T-cell (primary cell): Measurements from ENCODE around the gene ELAPOR1. TPM values are rescaled to one million over a fixed set of nuclear protein-coding genes. Genes with fewer than 3 reads are reported as not detected.

Experiments
- ATAC-seq, 4 experiments: fragments of 200-7000 bp in 3 of 4; fragments of 150-1000 bp in 1 of 4; cut with Tn5 transposase; replicated peaks in 1 of 4; 1 replicate in 3 of 4; 2 replicates in 1 of 4; pipeline ENCODE4 v1.10.0; 2021; ENCODE audit warnings: moderate library complexity in 3 of 4, mild to moderate bottlenecking in 2 of 4, moderate number of reproducible peaks in 1 of 4
- CTCF ChIA-PET, 2 donors: fragments of 300-600 bp; sonication (Branson Sonifier 250); formaldehyde crosslinking; loops; one replicate each; lab custom pipeline; 2022; ENCODE audit warnings: antibody characterized with exemption in 2 of 2; lab: Charles Lee
- POLR2A ChIA-PET, 2 donors: fragments of 300-600 bp; sonication (Branson Sonifier 250); formaldehyde crosslinking; loops; one replicate each; lab custom pipeline; 2022; ENCODE audit warnings: antibody characterized with exemption in 2 of 2; lab: Charles Lee
- DNase-seq, 35 experiments: peaks; one replicate each; pipeline versions ENCODE4 v3.0.0 to v3.0.0-alpha.2; 2013 to 2023
- H3K27ac ChIP-seq: one replicate; pipeline ENCODE4 v1.5.1; 2013; ENCODE audit warnings: low read length
- H3K27me3 ChIP-seq, 2 experiments: replicated peaks in 1 of 2; 1 replicate in 1 of 2; 2 replicates in 1 of 2; pipeline versions ENCODE4 v1.6.1 to v1.7.0; 2013; ENCODE audit warnings: low read length in 1 of 2, mixed read lengths in 1 of 2; ENCODE audit not compliant: control insufficient read depth in 2 of 2, insufficient read depth in 2 of 2; ENCODE audit errors: extremely low read depth in 1 of 2
- H3K36me3 ChIP-seq, 2 donors: 1 replicate in 1 of 2; 2 replicates in 1 of 2; pipeline versions ENCODE4 v1.6.1 to v1.7.0; 2013; ENCODE audit warnings: low read length in 1 of 2; ENCODE audit not compliant: control insufficient read depth in 2 of 2, insufficient read depth in 1 of 2; ENCODE audit errors: extremely low read depth in 1 of 2
- H3K4me1 ChIP-seq, 2 experiments: 1 replicate in 1 of 2; 2 replicates in 1 of 2; pipeline versions ENCODE4 v1.6.1 to v1.7.0; 2013; ENCODE audit warnings: low read length in 2 of 2, mixed read lengths in 1 of 2; ENCODE audit not compliant: insufficient read depth in 2 of 2, control insufficient read depth in 1 of 2; ENCODE audit errors: extremely low read depth in 1 of 2
- H3K4me3 ChIP-seq, 2 donors: 1 replicate in 1 of 2; 2 replicates in 1 of 2; pipeline versions ENCODE4 v1.5.1 to v1.7.0; 2013; ENCODE audit warnings: mild to moderate bottlenecking in 2 of 2, low read length in 1 of 2, moderate library complexity in 1 of 2; ENCODE audit not compliant: control insufficient read depth in 1 of 2; ENCODE audit errors: extremely low read depth in 1 of 2
- H3K9me3 ChIP-seq: 2 replicates; pipeline ENCODE4 v1.7.0; 2013
- H3K27ac Mint-ChIP-seq, 2 donors: one replicate each; pipeline ENCODE4 v1.8.0; 2020 to 2021; ENCODE audit warnings: mild to moderate bottlenecking in 2 of 2, mixed read lengths in 2 of 2
- H3K27me3 Mint-ChIP-seq, 2 donors: one replicate each; pipeline ENCODE4 v1.8.0; 2021 to 2022; ENCODE audit warnings: mixed read lengths in 2 of 2
- H3K36me3 Mint-ChIP-seq: one replicate; pipeline ENCODE4 v1.8.0; 2021; ENCODE audit warnings: mixed read lengths
- H3K4me1 Mint-ChIP-seq, 3 donors: one replicate each; pipeline ENCODE4 v1.8.0; 2020 to 2022; ENCODE audit warnings: mixed read lengths in 3 of 3, mild to moderate bottlenecking in 1 of 3
- H3K4me3 Mint-ChIP-seq, 3 donors: one replicate each; pipeline ENCODE4 v1.8.0; 2020 to 2022; ENCODE audit warnings: mild to moderate bottlenecking in 3 of 3, mixed read lengths in 3 of 3, moderate library complexity in 3 of 3
- H3K9me3 Mint-ChIP-seq, 3 donors: one replicate each; pipeline ENCODE4 v1.8.0; 2020 to 2022; ENCODE audit warnings: mixed read lengths in 3 of 3
- WGBS: methylation state at CpG from one replicate; pipeline ENCODE4 v1.1.5; 2013; ENCODE audit warnings: missing lambda C conversion rate; ENCODE audit not compliant: insufficient coverage; 5-methylcytosine and 5-hydroxymethylcytosine counted together
- total RNA-seq, 35 experiments: library from RNA in 6 of 35; stranded (reverse) in 6 of 35; fragments of 120-200 nt in 1 of 35; gene quantifications; one replicate each; pipeline versions ENCODE4 v1.2.1 to v1.2.4 and lab custom pipeline; 2013 to 2026

The ELAPOR1 gene
- total RNA-seq, 5 donors from 2014 or later (not counting 1 experiment from before 2014, with no cell fraction given) = 8.1 to 21.4 (median 16.1) TPM

DNA sequence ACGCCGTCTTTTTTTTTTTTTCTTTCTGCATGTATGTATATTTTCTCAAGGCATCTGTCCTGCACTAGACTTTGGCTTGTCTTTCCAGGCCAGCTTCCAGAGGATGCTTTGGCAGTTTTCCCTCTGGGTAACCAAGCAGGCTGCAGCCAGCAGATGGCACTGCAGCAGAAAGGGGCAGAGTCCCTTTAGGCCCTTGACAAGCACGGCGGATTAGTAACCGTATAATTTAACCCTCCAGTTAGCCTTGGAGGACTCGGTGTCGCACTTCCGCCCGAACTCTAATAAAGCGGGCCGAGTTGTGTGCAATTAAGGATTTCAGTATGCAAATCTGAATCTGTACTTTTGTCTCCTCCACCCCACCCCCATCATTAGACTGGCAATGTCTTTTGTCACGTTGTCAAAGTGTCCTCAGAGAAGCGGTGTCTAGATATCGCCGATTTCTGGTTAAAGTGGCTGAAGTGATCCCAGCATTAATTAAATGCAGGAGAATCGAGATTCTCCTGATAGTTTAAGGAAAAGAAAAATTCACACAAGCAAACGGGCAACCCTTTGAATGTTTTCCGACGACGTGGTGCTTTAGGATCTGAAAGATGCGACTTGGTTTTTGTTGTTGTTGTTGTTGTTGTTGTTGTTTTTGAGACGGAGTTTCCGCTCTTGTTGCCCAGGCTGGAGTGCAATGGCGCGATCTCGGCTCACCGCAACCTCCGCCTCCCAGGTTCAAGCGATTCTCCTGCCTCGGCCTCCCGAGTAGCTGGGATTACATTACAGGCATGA is 24.5 kb upstream of the ELAPOR1 start:
- H3K27ac ChIP-seq = no peak overlapping the region
- peak overlapping the region; percentile 23 to 98 for H3K27ac Mint-ChIP-seq
- peak overlapping the region; percentile 91 to 98 (median 94) for H3K4me3 Mint-ChIP-seq
- H3K9me3 ChIP-seq = no peaks in the 10 kb centered on the region
- H3K36me3 ChIP-seq = peaks cover 2 to 16% of the 10 kb centered on the region in 2 donors
- WGBS = 77% methylated on average over 7 of the region's 31 CpGs
- H3K4me3 ChIP-seq = peak overlapping the region in 1 of 2 donors; percentile 76
- peak in 7 of 35 experiments; percentile 25 to 49 (median 34) for DNase-seq
- ChIA-PET CTCF (interaction anchor here (0.7 to 1.3 kb wide), 4 partner anchors 11 to 87 kb away, joined by 3 to 5 read pairs (median 4); partner anchors contain the start of gene ELAPOR1 (in 1 of the 2)), POLR2A (interaction anchor here (0.6 to 1.9 kb wide), 5 partner anchors 10 to 336 kb away, joined by 3 to 8 read pairs (median 4); partner anchors contain the start of gene WDR47 (in 1 of the 2))
- peaks cover 29 to 37% (median 36%) of the 10 kb centered on the region in 3 donors for H3K4me1 Mint-ChIP-seq
- no peak for ATAC-seq
- H3K9me3 Mint-ChIP-seq = no peaks in the 10 kb centered on the region
- H3K4me1 ChIP-seq = peaks cover 9 to 18% of the 10 kb centered on the region in 2 experiments
- H3K36me3 Mint-ChIP-seq = peaks cover 9% of the 10 kb centered on the region
- H3K27me3 ChIP-seq = no peaks in the 10 kb centered on the region
- H3K27me3 Mint-ChIP-seq = no peaks in the 10 kb centered on the region

DNA sequence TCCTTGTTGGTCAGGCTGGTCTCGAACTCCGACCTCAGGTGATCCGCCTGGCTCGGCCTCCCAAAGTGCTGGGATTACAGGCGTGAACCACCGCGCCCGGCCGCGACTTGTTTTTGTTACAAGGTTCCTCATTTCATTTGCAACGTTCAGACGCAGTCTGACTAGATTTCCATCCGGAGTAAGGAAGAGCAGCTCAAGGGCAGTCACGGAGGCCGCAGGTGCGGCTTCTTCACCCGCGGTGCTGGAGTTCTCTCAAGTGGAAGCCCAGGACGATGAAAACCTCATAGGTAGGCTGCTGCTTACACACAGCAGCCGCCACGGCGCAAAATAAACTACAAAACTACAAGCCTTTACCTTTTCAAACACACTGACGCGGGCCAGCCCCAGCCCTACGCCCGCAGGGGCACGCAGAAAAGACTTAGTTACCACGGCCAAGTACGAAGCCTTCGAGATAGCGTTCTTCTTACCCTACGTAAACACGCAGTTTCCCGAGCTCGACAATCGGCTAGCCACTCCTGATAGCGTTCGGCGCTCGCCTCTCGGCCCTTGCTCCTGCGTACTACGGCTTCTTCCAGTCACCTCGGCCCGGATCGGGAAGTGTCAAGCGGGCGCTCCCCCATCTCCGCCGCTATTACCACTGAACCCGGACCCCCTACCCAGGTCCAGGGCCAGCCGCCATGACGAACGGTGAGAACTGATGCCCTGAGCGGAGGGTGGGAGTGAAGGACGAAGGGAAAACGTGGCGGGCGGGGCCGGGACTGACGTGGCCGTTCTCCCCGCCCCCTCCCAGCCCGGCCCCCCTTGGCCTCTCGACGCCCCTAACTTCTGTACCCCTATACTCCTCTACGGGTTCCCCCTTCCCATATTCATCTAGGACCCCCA is 23.5 kb upstream of the ELAPOR1 start, which contains the start of gene TMEM167B:
Gene TMEM167B (plus strand): TSS at position 569 of the 882 bp plus-strand sequence. CDS start 109 bp downstream, at position 678.
- peak; percentile 92 to 97 (median 95) for ATAC-seq
- peaks cover 3 to 22% of the 10 kb centered on the region in 2 donors for H3K36me3 ChIP-seq
- Mint-ChIP-seq H3K4me3 (peak within 1 kb of the TSS; percentile 91 to 98 (median 94)), H3K4me1 (peaks cover 29 to 45% (median 42%) of the 10 kb centered on the region in 3 donors), H3K36me3 (peaks cover 13% of the 10 kb centered on the region), H3K9me3 (no peaks in the 10 kb centered on the region), H3K27ac (peak within 1 kb of the TSS; percentile 97 to 98), H3K27me3 (no peaks in the 10 kb centered on the region)
- peaks cover 9 to 18% of the 10 kb centered on the region in 2 experiments for H3K4me1 ChIP-seq
- no peaks in the 10 kb centered on the region for H3K9me3 ChIP-seq
- ChIA-PET POLR2A (interaction anchor here (0.5 to 1.9 kb wide), 6 partner anchors 9 to 335 kb away, joined by 3 to 8 read pairs (median 5); partner anchors contain the start of gene WDR47 (in 1 of the 2)), CTCF (interaction anchor here in 1 of 2 donors (0.6 to 1.3 kb wide), 4 partner anchors 10 to 64 kb away, joined by 3 to 11 read pairs (median 4); partner anchors contain the start of gene ELAPOR1)
- peak within 1 kb of the TSS; percentile 96 for H3K27ac ChIP-seq
- peak; percentile 76 to 92 (median 87) for DNase-seq
- H3K4me3 ChIP-seq = peak within 1 kb of the TSS; percentile 75 to 76
- no peaks in the 10 kb centered on the region for H3K27me3 ChIP-seq
- WGBS = 9% methylated on average over 49 of the region's 67 CpGs

DNA sequence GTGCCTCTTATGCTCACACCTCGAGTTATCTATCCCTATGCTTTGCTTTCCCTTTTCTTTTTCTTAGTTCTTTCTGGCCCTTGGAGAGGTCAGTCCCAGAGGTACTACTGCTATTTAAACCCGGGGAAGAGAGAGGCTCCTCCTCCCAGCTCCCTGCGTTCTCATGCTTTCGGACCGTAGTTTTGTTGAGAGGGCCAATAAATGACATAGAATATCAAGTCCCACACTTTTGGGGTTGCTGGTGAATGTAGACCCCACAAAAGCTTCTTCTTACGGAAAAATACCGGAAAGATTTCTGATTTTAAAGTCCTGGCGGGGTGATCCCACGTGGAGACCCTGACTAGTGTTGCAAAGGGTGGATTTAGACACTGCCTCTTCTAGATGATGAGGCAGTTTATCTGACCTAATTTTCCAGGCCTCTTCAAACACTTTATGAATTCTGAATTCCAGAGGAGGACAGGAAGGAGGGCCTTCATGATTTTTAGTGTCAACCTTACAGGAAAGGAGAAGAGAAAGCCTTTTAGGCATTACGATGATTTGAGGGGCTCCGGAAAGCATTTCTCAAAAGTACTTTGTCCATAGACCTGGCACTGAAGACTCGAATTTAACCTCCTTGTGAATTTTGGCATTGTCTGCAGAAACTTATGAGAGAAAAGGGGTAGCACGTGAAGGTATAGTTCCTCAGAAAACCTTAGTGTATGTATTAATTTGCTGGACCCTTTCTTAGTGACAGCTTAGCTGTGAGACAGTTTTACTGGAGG is 22.7 kb upstream of the ELAPOR1 start:
- H3K27me3 Mint-ChIP-seq = no peaks in the 10 kb centered on the region

DNA sequence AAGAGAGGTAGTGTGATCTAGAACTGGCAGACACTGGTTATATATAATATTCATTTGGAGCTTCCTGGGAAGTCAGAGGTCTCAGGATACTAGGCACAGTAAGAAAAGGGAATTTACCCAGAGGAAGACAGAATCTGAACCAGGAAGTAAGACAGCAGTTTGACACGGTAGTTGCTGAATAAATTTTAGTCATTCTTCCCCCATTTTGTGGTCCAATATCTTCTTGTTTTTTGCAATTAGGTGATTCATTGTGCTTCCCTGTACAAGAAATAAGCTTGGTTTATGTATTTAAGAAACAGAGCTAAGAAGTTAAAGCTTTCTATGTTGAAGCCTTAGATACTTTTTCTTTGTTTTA is 22.1 kb upstream of the ELAPOR1 start:
- H3K27ac Mint-ChIP-seq = peak overlapping the region; percentile 97 to 98
- peaks cover 29 to 45% (median 42%) of the 10 kb centered on the region in 3 donors for H3K4me1 Mint-ChIP-seq
- peak overlapping the region; percentile 91 to 98 (median 94) for H3K4me3 Mint-ChIP-seq
- no peaks in the 10 kb centered on the region for H3K9me3 Mint-ChIP-seq
- Histone ChIP-seq H3K4me3 (peak overlapping the region; percentile 75 to 76), H3K27ac (peak overlapping the region; percentile 96), H3K4me1 (peaks cover 9 to 18% of the 10 kb centered on the region in 2 experiments), H3K9me3 (no peaks in the 10 kb centered on the region), H3K36me3 (peaks cover 3 to 32% of the 10 kb centered on the region in 2 donors), H3K27me3 (no peaks in the 10 kb centered on the region)
- no CpG with 5 or more reads among the region's 1 CpG for WGBS
- no peaks in the 10 kb centered on the region for H3K27me3 Mint-ChIP-seq
- POLR2A ChIA-PET = interaction anchor here (0.6 to 1.1 kb wide), 6 partner anchors 8 to 490 kb away, joined by 3 to 8 read pairs (median 4); partner anchors contain the start of genes TAF13 (in 2 of the 2) and WDR47 (in 1 of the 2)
- peak in 1 of 35 experiments; percentile 16 for DNase-seq
- CTCF ChIA-PET = interaction anchor here (0.5 to 1.4 kb wide), 6 partner anchors 9 to 189 kb away, joined by 3 to 10 read pairs (median 6); partner anchors contain the start of genes TAF13 (in 1 of the 2) and WDR47 (in 1 of the 2)
- ATAC-seq = no peak
- peaks cover 13% of the 10 kb centered on the region for H3K36me3 Mint-ChIP-seq

More for the DNA sequence above, 22.7 kb upstream of the ELAPOR1 start:
- Histone ChIP-seq H3K4me1 (peaks cover 9 to 18% of the 10 kb centered on the region in 2 experiments), H3K36me3 (peaks cover 3 to 30% of the 10 kb centered on the region in 2 donors), H3K9me3 (no peaks in the 10 kb centered on the region), H3K27me3 (no peaks in the 10 kb centered on the region), H3K4me3 (peak overlapping the region; percentile 75 to 76), H3K27ac (peak overlapping the region; percentile 96)
- Mint-ChIP-seq H3K27ac (peak overlapping the region; percentile 97 to 98), H3K4me1 (peaks cover 29 to 45% (median 42%) of the 10 kb centered on the region in 3 donors), H3K36me3 (peaks cover 13% of the 10 kb centered on the region), H3K4me3 (peak overlapping the region; percentile 91 to 98 (median 94)), H3K9me3 (no peaks in the 10 kb centered on the region)
- 0% methylated on average over 2 of the region's 13 CpGs for WGBS
- peak in 3 of 4 experiments; percentile 2 to 19 (median 5) for ATAC-seq
- DNase-seq = no peak
- POLR2A ChIA-PET = interaction anchor here (0.5 to 1.9 kb wide), 9 partner anchors 8 to 491 kb away, joined by 3 to 8 read pairs (median 6); partner anchors contain the start of genes TAF13 (in 2 of the 2) and WDR47 (in 1 of the 2)
- CTCF ChIA-PET = interaction anchor here (0.6 to 1.4 kb wide), 8 partner anchors 9 to 306 kb away, joined by 3 to 11 read pairs (median 5); partner anchors contain the start of genes ELAPOR1 (in 1 of the 2), SORT1 (in 1 of the 2), TAF13 (in 1 of the 2) and WDR47 (in 1 of the 2)

DNA sequence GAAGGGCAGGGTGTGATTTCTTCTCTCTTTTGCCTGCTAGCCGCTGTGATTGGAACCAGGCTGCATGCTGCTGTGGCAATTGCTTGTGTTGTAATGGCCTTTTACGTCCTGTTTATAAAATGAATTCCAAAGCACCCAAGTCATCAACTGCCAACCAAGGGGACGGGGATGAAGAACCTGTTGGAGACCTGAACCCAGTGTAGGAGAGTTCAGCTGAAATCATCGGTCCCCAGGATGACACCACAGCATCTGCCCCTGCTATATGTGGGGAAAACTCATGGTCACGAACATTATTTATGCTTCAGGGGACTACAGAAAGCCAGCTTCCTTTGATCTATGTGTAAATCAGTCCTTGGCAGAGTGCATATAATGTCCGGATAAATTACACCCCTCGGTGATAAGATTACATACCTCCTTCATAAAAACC is 19.5 kb upstream of the ELAPOR1 start:
- Mint-ChIP-seq H3K36me3 (peaks cover 13% of the 10 kb centered on the region), H3K27ac (no peak overlapping the region), H3K4me1 (peaks cover 29 to 42% (median 40%) of the 10 kb centered on the region in 3 donors), H3K4me3 (no peak overlapping the region), H3K27me3 (no peaks in the 10 kb centered on the region), H3K9me3 (no peaks in the 10 kb centered on the region)
- POLR2A ChIA-PET = no interaction called here
- peaks cover 9 to 20% of the 10 kb centered on the region in 2 experiments for H3K4me1 ChIP-seq
- WGBS = no CpG with 5 or more reads among the region's 7 CpGs
- no peak overlapping the region for H3K27ac ChIP-seq
- CTCF ChIA-PET = interaction anchor here in 1 of 2 donors (0.6 kb wide), 1 partner anchor 48 kb away, joined by 3 read pairs; no protein-coding TSS in a partner anchor
- peaks cover 3 to 32% of the 10 kb centered on the region in 2 donors for H3K36me3 ChIP-seq
- H3K27me3 ChIP-seq = no peaks in the 10 kb centered on the region
- DNase-seq (no peak), ATAC-seq (no peak)
- no peaks in the 10 kb centered on the region for H3K9me3 ChIP-seq
- no peak overlapping the region for H3K4me3 ChIP-seq
